DMS153 (cell line): ENCODE measurements around the gene CCDC148.
"Not testable (repeated sequence)": the region's sequence is repeated elsewhere in the genome, so short reads cannot be mapped to it uniquely, and the experiment has no call there.

Experiments
- DNase-seq: peaks from one replicate; lab custom pipeline; 2025; lab: John Stamatoyannopoulos, UW

The CCDC148 gene

DNA sequence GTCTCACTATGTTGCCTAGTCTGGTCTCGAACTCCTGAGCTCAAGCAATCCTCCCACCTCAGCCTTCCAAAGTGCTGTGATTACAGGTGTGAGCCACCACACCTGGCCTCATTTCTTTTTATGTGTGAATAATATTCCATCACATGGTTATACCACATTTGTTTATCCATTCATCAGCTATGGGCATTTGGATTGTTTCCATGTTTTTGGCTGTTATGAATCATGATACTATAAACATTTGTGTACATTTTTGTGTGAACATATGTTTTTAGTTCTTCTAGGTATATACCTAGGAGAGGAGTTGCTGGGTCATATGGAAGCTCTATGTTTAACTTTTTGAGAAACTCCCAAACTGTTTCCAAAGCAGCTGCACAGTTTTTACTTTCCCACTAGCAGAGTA is 24.6 kb upstream of the CCDC148 start:
- no peak for DNase-seq

DNA sequence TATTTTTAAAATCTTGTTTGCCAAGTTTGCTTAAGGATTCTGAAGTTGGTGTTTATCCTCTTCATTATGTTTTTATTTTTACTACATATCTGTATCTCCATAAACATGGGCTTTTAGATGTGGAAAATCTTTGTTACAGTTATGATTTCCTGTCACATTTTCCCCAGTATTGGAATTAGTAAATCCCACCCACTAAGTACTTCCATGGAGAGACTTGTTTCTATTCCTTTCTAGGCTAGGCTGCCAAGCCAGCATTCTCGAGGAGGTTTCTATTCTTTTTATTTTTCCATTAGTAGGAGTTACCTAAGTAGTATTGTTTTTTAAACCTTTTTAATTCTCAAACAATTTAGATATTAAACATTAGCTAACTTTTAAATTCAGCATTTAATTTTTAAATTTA is 22.3 kb upstream of the CCDC148 start:
- no peak for DNase-seq

DNA sequence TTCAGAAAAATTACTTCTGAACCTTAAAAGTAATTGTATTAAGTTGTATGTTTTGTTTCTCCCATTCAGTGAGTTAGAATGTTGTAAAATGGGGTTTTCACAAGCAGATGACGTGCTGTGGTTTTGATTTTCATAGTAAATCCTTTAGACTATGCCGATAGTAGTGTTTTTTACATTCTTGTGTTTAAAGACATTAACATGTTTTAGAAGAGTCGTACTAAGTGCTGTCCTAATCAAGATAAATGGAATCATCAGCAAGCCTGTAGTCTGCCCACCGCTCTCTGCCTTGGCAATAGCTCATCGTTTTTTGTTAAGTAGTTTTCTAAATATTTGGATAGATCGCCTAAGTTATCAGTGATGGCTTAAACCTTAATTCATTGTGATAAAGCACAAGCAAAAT is 21.7 kb upstream of the CCDC148 start:
- DNase-seq = no peak

DNA sequence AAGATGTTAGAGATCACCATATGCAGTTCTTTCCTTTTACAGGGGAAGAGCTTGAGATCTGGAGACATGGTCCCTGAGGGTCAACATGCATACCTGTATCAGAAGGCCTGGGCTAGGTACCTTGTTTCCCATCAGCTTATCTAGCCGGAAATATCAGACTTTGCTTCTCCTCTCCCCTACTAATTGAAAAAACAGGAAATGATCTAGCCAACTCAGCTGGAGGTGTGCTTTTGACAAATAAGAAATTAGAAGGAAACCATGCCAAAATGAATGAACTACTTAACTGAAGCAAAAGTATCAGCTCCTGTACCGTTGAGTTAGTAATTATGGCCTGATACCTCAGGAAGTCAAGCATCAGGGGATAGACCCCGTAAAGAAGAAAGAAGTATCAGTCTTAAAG is 20.6 kb upstream of the CCDC148 start:
- no peak for DNase-seq

DNA sequence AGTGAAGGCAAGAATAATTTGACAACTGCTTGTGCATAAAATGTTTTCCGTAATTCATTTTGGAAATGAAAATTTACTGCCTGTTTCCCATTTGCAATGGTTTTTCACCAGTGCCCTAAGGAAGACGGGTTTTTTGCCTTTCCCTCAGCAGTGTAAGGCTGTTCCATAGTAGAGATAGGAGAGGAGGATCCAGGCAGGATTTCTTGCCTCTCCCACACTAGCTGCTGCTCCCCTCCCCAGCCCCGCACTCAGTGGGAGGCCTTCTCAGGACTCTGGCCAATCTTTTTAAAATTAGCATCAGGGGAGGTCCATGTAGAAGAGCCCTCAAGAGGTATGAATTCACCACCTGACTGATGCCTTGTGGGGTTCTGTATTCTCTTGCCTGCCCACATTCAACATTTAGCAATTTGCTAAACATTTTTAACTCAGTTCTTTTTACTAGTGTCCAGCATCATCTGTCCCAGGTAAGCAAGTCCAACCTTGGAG is 18.0 kb upstream of the CCDC148 start:
- DNase-seq = not testable (repeated sequence)

DNA sequence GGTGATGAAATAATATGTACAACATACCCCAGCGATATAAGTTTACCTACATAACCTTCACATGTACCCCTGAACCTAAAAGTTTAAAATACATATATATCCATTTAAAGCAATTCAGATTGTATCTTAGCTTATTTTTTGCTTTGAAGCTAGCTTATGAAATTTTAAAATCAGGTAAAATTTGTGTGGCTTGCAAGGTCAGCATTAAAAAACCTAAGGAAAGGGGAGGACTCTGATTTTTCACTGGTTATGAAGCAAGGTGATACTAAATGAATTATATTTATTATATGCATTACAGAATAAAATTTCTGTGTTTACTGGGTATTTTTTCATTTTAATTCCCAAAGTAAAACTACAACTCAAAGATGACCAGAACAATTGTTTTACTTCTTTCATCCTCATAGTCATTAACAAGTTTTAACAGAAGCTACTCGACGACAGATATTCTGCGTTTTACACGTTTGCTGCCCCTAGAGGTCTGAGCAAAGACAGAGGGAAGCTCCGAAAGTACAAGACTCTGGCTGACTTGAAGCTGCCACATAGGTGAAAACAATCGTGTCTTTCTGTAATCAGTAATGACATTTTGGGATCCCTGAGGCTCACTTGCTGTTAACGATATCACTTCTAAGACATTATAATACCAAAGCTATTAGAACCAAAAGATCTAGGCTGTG is 17.3 kb upstream of the CCDC148 start:
- DNase-seq = no peak

DNA sequence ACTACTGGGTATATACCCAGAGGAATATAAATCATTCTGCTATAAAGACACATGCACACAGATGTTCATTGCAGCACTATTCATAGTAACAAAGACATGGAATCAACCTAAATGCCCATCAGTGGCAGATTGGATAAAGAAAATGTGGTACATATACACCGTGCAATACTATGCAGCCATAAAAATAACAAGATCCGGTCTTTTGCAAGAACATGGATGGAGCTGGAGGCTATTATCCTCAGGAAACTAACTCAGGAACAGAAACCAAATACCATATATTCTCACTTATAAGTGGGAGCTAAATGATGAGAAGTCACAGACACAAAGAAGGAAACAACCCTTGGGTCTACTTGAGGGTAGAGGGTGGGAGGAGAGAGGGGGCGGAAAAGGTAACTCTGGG is 16.7 kb upstream of the CCDC148 start:
- not testable (repeated sequence) for DNase-seq

DNA sequence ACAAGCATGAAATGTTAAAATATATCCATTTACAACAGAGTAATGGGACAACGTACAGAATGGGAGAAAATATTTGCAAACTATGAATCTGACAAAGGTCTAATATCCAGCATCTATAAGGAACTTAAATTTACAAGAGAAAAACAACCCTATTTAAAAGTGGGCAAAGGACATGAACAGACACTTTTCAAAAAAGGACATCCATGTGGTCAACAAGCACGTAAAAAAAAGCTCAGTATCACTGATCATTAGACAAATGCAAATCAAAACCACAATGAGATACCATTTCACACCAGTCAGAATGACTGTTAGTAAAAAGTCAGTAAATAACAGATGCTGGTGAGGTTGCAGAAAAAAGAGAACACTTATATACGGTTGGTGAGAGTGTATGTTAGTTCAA is 16.3 kb upstream of the CCDC148 start:
- DNase-seq = not testable (repeated sequence)

DNA sequence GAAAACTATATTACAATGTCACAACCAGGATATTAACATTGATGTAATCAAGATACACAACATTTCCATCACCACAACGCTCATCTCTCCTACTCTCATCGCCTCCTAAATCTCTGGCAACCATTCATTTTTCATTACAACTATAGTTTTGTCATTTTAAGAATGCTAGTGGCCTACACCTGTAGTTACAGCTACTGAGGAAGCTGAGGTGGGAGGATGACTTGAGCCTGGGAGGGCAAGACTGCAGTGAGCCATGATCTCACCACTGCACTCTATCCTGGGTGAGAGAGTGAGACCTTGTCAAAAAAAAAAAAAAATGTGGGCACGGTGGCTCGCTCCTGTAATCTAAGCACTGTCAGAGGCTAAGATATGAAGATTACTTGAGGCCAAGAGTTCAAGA is 10.7 kb upstream of the CCDC148 start:
- DNase-seq = no peak

DNA sequence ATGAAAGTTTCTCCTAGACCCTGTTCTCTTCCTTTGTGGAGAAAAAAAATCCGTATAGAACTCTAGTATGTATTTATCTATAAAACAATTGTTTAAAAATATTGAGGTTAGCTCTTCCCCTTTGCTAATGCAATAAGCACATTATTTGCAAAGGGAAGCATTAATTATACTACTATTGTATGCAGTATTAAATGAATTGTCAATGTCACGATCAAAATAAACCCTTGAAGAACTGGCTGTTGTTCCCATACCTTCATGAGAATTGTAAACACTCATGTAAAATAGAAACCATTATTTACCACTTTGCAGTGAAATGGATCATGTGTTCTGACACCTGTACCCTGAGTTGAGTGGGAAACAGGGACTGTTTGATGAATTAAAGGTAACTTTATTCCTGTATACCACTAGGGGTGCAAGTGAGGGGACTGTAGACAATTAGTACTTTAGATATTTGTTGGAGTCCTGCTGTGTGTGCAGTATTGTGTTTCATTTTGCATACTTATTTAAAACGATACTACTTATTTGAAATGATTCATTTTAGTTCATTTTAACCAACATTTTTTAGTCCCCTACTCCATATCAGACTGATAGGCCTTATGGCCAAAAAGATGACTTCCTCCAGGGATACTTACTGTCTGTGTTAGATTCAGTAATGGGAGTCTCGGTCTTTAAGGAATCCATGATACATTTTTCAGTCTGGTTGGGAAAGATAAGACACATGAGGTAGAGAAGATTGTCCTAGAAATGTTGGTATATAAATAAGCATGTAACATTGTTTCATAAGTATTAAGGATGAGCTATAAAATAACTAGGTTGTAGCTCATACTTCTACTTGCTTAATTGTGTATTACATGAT is 8.1 kb upstream of the CCDC148 start:
- no peak for DNase-seq

DNA sequence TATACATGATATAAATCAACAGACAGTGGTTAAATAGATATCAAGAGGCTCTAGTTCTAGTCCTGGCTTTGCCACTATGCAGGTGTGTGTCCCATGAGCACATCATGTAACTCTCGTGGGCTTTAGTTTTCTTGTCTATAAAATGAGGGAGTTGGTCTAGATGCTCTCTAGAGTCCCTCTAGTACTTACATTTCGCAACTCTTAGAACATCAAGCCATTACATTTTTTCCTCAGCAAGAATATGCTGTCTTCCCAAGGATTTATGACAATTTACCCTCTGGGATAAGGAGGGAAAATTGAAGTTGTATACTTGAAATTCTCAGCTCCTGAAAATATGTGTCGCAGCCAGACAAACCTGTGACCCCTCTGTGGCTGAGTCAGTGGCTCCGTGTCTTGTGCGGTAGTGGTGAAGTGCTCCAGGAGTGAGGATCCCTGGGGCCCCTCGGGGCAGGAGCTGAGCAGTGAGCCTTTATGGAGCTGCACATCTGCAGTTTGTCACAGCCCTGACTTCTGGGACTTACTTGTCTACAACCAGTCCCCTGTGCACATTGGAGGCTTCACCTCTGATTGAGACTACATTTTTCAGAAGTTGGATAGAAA is 7.0 kb upstream of the CCDC148 start:
- DNase-seq = no peak

DNA sequence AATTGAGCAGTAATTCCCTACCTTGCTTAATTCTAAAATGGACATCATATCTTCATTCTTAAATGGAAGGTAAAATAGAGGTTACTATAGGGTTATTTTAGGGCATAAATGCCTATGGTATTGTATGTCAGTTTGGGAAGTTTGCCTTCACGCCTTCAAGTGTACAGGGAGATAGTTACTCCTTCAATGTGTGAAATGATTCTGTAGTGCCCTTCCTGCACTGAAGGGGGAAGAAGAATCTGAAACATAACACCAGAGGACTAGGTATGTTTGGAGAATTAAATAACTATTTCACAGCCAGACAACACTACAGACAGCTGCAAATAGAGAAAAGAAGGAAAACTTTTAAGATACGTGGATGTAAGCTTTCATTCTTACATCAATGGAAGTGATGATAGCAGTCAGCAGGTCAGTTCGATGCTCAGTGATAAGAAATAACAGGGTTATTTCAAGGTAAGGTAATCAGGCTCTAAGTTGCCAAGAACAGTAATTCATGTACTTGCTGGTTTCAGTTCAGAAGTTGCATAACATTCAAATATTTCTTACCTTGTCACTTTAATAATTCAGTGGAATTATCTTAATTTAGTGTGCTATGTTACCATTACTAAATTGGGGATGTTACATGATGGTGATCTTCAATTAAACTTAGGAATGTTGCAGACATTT is 4.2 kb upstream of the CCDC148 start:
- DNase-seq = no peak

DNA sequence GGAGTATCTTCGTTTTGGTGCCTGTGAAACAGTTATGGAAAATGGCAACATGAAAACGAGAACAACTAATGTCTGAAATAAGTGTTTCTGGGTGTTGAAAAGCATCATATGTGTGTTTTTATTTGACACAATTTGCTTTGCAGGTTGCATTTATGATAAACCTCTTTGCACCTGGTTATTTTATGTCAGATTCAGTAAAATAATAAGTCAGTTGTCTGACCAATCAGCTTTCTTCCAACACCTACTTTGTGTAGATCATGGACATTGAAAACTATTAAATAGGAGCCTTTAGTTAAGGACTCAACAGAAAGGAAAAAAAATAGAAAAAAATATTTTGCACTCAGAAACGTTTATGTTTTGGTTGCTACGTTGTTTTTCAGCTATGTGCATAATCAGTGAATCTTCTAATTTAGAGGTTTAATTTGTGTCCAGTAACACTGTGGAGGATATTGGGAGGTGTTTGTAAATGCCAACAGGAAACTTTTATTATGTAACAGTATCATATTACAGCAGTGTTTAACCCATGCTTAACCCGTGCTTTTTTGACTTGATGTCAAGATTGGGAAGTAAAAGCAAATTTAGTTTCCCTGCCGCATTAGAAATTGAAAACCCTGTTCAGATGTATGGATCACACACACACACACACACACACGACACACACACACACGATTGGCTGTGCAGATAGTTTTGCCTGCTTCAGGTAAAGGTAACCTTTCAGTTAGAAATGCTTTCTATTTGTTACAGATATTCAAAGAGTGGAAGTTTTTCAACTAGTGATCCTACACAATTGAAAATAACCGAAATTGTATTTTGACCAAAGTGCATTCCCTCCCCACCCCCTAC is 2.8 kb upstream of the CCDC148 start:
- DNase-seq = no peak

DNA sequence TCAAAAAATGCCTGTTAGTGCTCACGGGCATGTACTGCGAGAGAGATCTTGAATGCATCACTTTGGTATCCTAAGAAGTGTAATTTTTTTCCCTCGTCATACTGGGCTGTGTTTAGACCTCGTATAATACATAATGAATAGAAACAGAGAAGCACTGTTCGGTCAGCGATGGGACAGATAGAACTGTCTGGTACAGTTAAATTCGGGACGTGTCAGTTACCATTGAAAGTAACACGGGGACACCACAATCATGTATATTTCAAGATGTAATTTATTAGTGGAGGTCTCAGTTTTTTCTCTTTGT is 2.0 kb upstream of the CCDC148 start:
- no peak for DNase-seq

DNA sequence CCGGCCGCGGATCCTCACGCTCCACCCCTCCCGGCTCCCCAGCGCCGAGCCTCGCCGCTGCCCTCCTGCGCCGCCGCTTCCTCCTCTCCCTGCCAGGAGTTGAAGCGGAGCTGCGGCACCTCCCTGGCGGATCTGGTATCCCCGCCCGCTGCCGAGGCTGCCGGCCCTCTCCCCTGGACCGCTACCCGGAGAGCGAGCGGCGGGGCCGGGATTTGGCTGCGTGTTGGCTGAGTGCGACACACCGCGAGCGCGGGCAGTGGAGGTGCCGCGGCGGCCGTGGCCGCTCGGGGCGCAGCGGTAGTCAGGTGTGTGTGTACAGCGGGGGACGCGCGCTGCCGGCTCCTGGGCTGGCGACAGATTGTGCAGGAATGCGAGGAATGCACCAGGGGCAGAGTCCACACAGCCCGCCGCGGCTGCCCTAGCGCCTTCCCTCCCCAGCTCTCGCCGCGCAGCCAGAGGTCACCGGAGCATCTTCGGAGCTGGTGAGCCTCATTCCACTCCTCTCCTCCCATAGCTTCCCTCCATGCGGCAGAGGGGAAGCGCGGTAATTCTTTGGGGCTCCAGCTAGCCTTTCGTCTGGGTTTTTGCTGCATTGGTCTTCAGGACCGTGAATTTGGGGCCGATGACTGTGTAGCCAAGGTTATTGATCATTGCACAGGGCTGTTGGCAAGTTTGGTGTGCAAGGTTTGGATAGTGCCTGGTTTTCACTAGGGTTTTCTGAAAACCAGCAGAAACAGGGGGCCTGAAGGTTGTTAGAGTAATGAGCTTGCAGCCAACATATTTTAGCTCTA is 1.5 kb upstream of the CCDC148 start:
- peak; percentile 34 for DNase-seq

DNA sequence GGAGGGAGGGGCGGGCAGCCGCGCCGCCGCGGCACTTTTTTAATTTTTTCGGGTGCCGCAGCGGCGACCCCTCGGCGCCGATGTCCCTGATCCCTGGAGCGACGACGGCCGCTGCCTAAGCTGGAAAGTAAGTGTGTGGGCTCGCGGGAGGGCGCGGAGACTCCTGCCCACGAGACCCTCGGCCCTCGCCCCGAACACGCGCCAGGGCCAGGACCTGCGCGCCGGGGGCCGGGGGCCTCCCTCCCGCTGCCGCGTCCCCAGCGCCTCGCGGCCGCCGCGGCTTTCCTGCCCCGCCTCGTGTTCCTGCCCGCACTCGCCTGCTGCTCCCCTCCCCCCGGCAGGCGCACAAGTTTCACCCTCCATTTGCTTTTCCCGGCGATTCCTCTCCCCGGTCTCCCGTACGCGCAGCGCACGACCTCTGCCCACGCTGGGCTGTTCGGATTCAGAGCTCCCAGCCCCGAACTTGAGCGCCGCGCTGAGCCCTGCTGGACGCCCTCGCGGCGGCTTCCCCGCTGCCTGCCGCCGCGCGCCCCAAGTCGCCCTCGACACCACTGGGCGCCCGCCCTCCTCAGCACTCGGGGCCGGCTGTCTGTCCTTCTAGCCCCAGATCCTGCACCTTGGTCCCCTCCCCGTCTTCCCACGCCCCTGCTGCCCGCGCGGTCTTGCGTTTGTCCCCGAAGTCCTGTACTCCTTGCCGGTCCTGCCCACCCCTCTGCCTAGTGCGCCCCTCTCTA is 706 bp upstream of the CCDC148 start:
- DNase-seq = no peak

DNA sequence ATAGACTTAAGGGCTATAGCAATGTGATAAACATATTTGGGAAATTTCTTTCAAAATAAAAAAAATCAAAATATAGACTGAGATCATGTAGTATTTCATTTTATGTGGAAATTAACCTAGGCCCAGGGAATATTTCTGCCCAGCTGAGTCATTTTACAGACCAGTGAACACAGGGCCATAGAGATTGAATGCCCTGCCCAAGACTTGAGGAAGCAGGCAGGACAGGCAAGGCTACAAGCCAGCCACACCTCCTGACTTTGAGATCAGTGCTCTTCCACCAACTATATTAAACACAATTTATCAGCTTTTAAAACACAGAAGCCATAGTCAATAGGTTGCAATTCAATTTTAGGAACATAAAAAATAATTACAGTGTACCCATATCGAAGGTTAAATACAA is 12.9 kb downstream of the CCDC148 start:
- DNase-seq = no peak

DNA sequence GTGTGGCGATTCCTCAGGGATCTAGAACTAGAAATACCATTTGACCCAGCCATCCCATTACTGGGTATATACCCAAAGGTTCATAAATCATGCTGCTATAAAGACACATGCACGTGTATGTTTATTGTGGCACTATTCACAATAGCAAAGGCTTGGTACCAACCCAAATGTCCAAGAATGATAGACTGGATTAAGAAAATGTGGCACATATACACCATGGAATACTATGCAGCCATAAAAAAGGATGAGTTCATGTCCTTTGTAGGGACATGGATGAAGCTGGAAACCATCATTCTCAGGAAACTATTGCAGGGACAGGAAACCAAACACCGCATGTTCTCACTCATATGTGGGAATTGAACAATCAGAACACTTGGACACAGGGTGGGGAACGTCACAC is 17.5 kb downstream of the CCDC148 start:
- not testable (repeated sequence) for DNase-seq

DNA sequence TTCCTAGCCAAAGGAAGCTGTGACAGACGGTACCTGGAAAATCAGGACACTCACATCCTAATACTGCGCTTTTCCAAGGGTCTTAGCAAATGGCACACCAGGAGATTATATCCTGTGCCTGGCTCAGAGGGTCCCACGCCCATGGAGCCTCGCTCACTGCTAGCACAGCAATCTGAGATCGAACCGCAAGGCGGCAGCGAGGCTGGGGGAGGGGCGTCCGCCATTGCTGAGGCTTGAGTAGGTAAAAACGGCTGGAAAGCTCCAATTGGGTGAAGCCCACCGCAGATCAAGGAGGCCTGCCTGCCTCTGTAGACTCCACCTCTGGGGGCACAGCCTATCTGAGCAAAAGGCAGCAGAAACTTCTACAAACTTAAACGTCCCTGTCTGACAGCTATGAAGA is 22.8 kb downstream of the CCDC148 start:
- DNase-seq = not testable (repeated sequence)

DNA sequence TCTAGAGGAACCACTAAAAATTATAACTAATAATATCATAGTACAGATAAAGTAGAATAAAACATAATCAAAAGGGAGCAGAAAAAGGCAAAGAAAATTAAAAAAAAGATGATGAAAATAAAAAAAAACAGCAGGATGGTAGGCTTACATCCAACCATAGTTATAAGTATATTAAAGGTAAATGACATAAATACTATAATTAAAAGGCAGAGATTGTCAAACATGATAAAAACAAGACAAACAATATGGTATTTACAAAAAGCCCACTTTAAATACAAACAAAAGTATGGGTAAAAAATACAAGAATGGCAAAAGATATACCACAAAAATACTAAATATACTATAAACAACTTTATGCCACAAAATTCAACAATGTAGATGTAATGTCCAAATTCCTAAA is 24.4 kb downstream of the CCDC148 start:
- DNase-seq = no peak
